ENCODE results near the gene FBXL19.
"Not testable (repeated sequence)": the region's sequence is repeated elsewhere in the genome, so short reads cannot be mapped to it uniquely, and the experiment has no call there.

The FBXL19 gene

DNA sequence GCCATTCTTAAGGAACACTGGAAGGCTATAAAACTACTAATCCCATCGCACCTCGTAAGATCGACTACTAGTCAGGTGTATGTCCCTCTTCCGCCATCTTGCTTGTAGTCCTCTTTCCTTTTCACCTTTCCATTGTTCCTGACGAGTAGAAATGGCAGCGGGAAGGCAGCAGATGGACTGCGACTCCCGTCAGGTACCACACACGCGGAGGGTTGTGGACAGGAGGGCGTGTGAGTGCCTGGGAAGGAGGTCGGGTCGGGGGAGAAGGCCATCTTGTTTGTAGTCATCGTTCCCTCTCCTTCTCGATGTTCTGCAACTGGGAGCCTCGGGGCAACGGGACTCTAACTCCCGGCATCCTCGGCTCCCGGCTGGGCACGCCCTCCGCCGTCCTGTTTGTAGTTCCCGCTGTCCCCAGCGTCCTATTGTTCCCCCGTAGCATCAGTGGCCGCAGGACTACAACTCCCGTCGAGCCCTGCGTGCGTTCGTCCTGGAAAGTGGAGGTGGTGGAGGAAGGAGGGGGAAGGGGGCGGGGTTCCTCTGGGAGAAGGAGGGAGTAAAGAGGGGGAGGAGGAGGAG, 324 bp upstream of the FBXL19 start:
- peak; percentile 99 for DNase-seq

DNA sequence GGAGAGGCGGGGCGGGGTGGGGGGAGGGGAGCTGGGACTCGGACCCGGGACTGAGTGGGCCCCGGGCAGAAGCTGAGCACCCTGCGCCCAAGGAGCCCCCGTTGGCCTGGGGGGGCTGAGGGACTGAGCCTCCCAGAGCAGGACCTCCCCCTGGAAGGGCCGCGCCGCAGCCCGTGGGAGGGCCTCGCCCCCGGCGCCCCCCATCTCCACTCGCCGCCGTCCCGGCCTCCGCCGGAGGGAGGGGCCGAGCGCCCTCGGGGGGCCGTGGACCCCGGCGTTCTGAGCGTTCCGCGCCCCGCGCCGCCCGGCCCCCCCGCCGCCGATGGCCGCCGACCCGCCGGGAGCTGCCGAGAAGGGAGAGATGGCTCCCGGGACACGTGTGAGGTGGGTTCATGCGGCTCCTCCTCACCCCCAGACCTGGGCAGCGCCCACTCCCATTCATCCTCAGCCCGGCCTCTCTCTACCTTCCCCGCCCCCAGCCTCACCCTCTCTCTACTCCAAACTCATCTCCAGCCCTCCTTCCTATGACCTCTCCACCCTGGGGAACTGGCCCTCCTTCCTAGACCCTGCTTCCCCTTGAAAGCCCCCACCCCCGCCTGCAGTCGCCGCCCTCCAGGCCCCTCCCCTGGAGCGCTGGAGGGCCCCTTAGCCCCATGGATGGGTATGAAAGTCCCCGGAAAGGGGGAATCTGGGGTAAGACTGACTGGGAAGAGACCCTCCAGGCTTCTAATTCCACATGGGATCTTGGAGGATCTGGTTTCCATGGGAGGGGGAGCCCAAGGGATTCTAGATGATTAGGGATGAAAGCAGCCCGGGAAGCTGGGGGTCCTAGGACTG, 922 bp downstream of the FBXL19 start:
- no peak for DNase-seq

DNA sequence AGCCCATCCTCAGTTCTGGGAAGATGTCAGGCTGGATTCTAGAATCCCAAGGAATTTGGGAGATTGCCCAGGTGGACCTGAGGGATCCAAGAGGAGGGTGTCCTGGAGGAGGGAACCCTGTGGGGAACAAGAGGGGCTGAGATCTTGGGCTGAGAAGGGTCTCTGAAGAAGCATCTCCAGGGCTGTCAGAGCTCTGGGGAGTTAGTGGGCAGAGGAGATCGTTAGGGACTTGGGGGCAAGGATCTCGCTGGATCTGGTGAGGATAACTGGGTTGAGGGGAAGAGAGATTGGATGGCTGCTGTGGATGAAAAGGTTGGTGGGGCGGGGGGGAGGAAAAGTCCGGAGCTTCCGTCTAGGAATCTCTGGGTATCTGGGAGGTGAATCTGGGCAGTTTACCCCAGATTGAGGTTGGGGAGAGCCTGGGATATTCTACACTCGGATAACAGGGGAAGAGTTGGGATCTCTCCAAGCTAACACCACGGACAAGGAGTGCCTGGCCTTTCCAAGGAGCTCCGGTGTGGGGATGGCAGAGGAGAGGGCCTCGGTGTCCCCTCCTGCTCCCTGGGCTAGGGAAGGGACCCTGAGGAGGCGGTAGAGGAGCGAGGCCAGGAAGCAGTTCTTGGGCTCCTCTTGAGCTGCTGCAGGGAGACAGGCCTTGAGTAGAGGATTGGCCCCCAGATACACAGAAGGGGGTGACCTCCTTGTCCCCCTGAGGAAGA, 1.7 kb downstream of the FBXL19 start:
- no peak for DNase-seq

DNA sequence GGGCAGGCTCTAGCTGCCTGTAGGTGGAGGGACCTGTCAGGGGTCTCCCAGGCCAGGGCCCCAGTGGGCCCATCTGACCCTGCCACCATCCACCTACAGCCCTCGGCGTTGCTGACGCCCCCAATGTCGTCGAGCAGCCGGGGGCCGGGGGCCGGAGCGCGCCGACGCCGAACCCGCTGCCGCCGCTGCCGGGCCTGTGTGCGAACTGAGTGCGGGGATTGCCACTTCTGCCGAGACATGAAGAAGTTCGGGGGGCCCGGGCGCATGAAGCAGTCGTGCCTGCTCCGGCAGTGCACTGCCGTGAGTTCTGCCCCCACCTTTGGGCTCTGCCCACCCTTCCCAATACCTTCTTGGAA, 2.2 kb downstream of the FBXL19 start:
- no peak for DNase-seq

DNA sequence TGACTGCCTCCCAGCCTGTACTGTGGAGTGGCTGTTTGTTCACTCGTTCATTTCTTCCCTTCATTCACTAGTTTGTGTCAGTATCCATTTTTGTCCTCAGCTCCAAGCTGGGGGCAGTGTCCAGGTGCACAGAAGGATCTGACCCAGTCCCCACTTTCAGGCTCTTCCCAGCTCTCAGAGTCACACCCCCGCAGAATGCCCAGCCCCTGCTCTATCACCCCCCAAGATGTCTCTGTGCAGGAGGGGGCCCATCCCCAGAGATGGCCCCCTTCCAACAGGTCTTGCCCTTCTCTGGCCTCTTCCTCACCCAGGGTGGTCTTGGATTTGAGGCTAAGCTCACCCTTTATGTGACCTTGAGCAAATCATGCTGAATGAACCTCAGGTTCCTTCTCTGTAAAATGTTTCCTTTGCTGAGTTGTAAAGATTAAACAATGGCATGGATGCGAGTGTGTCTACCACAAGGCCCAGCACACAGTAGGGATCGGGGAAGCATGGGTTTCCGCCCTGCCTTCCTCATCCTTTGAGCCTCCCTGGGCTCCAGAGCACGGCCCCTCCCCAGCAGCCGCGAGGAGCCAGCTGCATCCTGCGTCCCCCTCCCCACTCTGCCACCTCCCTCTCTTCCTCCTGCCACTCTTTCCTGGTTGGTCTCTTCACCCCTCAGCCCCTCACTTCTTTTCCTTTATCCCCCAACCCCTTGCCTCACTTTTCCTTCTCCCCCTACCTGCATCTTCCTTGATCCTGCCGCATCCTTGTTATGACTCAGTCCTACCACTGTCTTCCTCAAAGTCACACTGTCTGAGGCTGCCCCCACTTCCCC, 2.8 kb downstream of the FBXL19 start:
- DNase-seq: no peak

DNA sequence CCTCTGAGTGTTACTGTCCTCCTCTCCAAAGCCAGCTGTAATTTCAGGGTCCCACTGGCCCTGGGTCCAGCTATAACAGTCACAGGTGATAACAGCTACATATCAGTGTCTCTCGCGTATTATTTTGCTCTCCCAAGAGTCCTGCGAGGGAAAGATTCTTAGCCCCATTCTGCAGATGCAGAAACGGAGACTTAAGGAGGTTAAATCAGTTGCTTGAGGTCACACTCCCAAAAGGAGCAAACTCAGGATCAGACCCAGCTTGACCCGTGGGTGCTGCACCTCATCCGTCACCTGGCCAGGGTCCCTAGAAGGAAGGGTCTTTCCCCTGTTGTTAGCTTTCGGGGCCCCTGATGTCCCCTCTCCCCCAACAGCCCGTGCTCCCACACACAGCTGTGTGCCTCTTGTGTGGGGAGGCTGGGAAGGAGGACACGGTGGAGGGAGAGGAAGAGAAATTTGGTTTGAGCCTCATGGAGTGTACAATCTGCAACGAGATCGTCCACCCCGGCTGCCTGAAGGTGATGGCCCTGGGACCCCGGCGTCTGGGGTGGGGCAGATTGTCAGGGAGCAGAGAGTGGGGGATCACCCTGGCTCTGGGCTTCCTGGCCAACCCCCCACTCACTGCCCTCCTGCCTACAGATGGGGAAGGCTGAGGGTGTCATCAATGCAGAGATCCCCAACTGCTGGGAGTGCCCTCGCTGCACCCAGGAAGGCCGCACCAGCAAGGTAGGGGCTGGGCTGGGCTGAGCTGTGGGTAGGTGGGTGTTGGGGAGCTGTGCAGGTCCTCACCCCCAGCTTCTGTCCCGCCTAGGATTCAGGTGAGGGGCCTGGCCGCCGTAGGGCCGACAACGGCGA, 3.8 kb downstream of the FBXL19 start:
- DNase-seq: no peak

DNA sequence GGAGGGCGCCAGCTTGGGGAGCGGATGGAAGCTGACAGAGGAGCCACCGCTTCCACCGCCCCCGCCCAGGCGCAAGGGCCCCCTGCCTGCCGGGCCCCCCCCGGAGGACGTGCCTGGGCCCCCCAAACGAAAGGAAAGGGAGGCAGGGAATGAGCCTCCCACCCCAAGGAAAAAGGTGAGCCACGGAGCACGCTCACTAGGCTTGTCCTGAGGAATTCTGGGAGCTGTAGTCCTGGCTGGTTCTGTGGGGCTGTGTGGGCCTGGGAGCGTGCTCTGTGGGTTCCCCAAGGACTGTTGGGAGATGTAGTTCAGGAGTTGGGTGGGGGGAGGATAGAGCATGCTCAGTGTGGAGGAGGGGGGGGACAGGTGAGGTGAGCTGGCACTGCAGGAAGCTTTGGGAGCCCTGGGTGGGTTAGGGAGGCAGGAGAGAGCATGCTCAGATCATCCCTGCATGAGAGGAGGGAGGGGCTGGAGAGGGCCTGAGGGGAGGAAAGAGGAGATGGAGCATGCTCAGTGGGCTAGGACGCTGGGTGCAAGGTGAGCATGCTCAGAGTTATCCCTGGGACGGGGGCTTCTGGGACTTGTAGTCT, 4.5 kb downstream of the FBXL19 start:
- DNase-seq: peak; percentile 41

DNA sequence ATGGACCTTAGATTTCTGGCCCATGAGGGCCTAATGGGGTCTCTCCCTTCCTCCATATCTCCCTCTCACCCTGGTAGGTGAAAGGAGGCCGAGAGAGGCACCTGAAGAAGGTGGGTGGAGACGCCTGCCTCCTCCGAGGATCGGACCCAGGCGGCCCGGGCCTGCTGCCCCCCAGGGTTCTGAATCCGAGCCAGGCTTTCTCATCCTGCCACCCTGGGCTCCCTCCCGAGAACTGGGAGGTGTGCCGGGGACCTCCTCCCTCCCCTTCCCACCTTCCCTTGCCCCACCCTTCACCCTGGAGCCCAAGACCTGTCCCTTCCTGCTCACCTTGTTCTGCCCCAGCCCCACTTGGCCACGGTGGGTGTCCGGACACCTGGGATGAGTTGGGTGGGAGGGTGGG, 5.0 kb downstream of the FBXL19 start:
- no peak for DNase-seq

DNA sequence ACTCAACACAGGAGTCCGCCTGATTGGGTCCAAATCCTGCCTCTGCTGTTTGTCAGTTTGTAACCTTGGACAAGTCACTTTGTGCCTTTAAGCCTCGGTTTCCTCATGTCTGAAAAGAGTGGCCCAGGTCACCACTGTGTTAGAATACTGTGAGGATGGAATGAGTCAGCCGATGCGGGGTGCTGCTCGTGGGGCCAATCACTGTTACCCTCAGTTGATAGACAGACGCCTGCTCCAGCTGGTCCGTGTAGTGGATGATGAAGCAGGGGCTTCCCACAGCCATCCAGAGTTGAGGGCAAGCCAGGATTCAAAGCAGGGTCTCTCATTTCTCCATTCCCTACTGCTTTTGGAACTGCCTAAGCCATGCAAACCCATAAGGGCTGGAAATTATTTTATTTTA, 5.8 kb downstream of the FBXL19 start:
- DNase-seq: no peak

DNA sequence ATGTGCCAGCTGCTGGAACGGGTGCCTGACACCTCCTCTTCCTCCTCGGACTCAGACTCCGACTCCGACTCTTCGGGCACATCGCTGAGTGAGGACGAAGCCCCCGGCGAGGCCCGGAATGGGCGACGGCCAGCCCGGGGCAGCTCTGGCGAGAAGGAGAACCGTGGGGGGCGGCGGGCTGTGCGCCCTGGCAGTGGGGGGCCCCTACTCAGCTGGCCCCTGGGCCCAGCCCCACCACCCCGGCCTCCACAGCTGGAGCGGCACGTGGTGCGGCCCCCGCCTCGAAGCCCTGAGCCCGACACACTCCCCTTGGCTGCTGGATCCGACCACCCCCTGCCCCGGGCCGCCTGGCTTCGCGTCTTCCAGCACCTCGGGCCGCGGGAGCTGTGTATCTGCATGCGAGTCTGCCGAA, 6.8 kb downstream of the FBXL19 start:
- DNase-seq: no peak

DNA sequence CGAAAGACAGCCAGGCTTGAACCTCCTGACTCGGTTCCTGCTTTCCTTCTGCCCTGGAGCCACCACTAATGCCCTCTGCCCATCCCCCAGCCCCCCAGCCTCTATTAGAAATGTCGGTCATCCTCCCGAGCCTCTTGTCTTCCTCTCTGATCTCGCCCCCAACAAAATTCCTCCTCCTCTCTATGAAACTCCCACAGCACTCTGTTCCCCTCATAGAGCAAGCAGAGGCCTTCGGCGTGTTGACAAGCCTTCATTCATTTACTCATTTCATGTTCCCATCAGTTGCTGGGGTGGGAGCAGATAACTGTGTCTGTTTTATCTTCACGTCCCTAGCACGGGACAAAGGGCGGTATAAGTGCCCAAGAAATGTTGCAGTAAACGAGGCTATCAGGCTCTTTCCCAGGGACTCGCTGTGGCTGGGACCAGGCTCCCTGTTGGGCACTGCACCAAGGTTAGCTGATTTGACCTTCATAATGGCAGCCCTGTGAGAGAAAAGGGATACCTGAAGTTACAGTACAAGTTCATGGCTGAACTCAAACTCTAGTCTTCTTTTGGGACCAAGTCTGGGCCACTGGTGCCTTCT, 7.8 kb downstream of the FBXL19 start:
- no peak for DNase-seq

DNA sequence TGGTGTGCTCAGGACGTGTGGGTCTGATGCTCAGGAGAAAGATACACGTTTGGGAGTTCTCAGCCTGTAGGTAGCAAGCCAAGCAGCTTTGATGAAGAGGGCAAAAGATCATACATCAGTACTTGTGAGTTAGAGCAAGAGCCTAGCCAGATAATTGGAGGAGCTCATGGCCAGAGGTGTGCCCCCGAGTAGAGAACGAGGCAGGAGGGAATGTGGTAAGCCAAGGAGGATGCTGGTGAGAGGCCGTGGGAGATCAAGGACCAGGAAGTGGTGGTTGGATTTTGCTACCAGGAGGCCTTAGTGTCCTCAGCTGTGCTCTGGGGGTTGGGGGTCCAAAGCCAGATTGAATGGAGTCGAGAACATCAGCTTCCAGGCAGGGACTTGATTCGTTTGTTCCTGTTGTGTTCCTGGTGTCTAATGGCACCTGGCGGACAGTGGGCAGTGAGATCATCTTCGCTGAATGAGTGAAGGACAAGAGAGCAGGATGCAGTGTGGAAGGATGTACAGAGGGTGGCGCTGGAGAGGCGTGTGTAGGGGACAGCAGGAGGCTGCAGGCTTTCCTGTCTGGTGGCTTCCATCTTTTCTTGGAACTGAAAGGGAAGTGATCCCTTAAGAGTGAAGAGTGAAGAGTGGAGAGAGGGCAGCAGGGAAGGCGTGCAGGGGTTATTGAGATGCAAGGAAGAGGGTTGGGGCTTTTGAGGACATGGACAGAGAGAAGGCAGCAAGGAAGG, 11.6 kb downstream of the FBXL19 start:
- peak; percentile 53 for DNase-seq

DNA sequence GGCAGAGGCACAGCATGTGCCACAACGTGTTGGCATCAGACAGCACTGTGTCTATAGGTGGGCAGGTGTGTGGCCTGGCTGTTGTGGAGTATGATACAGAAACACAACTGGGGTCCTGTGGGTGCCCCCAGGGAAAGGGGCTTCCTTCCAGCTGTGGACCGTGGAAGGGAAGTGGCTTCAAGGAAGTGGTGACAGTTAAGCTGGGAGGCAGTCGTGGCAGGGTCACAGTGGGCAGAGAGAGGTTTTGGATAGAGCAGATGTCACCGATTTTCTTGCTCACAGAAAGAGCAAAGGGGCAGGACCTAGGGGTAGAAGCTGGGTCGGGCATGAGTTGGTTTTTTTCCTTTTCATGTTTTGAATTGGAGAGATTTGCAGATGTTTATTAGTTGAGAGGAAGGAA, 14.3 kb downstream of the FBXL19 start:
- DNase-seq: no peak

DNA sequence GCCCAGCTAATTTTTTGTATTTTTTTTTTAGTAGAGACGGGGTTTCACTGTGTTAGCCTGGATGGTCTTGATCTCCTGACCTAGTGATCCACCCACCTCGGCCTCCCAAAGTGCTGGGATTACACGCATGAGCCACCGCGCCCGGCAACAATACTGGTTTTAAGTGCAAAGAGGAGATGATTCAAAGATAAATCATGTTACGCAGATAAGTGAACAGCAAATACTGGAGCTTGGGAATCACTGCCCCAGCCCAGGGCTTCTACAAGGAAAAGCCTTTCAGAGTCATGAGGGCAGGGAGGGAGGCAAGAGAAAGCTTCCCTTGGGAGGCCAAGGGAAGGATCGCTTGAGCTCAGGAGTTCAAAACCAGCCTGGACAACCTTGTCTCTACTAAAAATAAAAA, 16.2 kb downstream of the FBXL19 start:
- DNase-seq: not testable (repeated sequence)

DNA sequence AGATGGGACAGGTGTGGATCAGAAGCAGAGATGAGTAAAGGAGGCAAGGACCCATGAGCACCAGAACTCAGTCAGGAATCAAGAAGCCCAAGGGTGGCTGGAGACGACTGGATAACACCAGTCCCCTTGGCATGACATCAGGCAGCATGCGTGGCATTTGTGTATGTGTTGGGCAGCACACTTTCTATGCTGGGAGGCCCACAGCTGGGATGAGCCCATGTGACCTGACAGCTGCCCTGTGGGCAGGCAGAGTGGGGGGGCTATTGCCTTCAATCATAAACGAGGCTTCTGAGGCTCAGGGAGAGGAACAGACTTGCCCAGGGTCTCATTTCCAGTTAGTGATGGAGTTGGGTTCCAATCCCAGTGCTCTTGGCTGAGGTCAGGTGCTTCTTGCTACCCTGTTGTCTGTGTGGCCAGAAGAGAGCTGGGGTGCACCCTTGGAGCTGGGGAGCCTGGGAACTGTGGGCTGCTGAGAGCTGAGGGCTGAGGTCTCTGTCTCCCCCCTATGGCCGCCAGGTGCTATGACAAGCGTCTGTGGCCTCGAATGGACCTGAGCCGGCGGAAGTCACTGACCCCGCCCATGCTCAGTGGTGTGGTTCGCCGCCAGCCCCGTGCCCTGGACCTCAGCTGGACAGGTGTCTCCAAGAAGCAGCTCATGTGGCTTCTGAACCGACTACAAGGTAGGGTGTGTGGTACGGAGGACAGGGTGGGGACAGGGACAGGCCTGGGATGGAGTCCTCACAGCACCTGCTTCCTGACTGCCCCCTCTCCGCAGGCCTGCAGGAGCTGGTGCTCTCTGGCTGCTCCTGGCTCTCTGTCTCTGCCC, 18.4 kb downstream of the FBXL19 start:
- DNase-seq: peak; percentile 87

DNA sequence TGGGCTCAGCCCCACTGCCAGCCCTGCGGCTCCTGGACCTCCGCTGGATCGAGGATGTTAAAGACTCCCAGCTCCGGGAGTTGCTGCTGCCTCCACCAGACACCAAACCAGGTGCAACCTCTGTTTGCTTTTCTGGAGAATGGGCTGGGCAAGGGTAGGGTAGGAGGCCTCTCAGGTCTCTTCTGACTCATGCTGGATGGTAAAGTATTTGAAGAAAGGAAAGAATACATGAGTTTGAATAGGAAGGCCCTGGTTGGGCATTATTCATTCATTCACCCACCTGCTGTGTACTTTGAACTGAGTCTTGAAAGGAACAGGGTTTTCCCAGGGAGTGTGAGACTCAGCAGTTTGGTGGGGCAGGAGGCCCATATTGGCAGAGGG, 19.0 kb downstream of the FBXL19 start:
- DNase-seq: no peak

DNA sequence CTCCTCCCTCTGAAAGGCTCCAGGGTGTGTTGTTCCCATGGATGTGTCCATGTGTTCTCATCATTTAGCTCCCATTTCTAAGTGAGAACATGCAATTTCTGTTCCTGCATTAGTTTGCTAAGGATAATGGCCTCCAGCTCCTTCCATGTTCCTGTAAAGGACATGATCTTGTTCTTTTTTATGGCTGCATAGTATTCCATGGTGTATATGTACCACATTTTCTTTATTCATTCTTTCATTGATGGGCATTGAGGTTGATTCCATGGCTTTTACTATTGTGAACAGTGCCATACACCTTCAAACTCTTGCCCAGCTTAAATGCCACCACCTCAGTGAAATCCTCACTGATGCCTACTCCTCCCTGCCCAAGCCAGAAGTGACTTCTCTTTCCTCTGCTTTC, 21.0 kb downstream of the FBXL19 start:
- DNase-seq: no peak

DNA sequence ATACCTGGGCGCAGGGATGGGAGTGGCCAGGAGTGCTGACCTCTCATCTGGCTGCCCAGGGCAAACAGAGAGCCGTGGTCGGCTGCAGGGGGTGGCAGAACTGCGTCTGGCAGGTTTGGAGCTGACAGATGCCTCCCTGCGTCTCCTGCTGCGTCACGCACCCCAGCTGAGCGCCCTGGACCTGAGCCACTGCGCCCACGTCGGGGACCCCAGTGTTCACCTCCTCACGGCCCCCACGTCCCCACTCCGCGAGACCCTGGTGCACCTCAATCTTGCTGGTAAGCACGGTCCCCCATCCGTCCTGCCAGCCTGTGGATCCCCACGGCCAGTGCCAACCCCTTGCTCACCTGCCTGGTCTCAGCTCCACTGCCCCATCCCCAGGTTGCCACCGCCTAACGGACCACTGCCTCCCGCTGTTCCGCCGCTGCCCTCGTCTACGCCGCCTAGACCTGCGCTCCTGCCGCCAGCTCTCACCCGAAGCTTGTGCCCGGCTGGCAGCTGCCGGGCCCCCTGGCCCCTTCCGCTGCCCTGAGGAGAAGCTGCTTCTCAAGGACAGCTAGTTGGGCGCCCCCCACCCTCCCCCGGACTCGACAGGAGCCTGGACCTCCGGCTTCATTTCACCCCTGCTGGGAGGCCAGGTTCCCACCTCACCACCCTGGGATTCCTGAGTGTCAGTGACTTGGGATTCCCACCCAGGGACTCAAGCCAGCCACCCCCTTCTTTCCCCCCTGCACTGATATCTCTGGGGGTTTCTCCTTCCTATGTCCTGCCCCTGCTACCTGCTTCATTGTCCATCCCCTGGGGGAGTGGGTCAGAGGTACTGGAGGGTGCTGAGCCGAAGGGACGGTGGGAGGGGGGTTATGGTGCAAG, 23.5 kb downstream of the FBXL19 start:
- no peak for DNase-seq

DNA sequence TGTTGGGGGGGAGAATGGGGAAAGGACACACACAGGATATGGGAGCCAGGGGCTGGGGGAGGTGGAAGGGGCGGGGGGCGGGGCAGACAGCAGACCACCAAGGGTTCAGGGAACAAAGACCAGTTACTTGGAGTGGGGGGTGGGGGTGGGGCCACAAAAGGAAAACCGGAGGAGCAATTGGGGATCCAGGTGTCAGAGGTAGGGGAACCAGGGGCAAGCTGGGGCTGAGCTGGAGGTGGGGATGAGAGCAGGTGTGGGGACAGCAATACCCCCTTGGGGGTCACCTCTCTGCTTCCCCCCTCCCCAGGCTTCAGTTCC, 24.1 kb downstream of the FBXL19 start:
- DNase-seq: no peak
